ENCODE results near the gene DARS1.
"Not testable (repeated sequence)": the region's sequence is repeated elsewhere in the genome, so short reads cannot be mapped to it uniquely, and the experiment has no call there.

DARS1 gene

GRCh38 chr2:135960656-135961551 lies 24.5 kb downstream of the DARS1 start:
- peak overlapping the region; percentile 39 for H3K4me3 ChIP-seq (ENCODE audit: low read depth, low read length)
- H3K27me3 ChIP-seq (ENCODE audit: control insufficient read depth, insufficient read depth, low read length): no peaks in the 10 kb centered on the region
- H3K9me3 ChIP-seq (ENCODE audit: control insufficient read depth, insufficient read depth, low read length): no peaks in the 10 kb centered on the region
- peak overlapping the region; percentile 93 for H3K27ac ChIP-seq (ENCODE audit: low read depth, low read length)
- peaks cover 35% of the 10 kb centered on the region for H3K4me1 ChIP-seq (ENCODE audit: control insufficient read depth, insufficient read depth, low read length)
- 0 out of 2 replicates have a peak, but pooled peaks cover 5% of the 10 kb centered on the region for H3K36me3 ChIP-seq (ENCODE audit: control insufficient read depth, insufficient read depth, low read length)
- H3K9ac ChIP-seq (ENCODE audit: low read depth, low read length): peak overlapping the region; percentile 33; the same call in 1 of the 2 replicates

GRCh38 chr2:135960150-135960549 lies 25.3 kb downstream of the DARS1 start:
- no peaks in the 10 kb centered on the region for H3K9me3 ChIP-seq (ENCODE audit: control insufficient read depth, insufficient read depth, low read length)
- H3K4me3 ChIP-seq (ENCODE audit: low read depth, low read length): no peak overlapping the region
- H3K27ac ChIP-seq (ENCODE audit: low read depth, low read length): peak overlapping the region; percentile 93
- no peaks in the 10 kb centered on the region for H3K27me3 ChIP-seq (ENCODE audit: control insufficient read depth, insufficient read depth, low read length)
- peaks cover 35% of the 10 kb centered on the region for H3K4me1 ChIP-seq (ENCODE audit: control insufficient read depth, insufficient read depth, low read length)
- 0 out of 2 replicates have a peak, but pooled peaks cover 5% of the 10 kb centered on the region for H3K36me3 ChIP-seq (ENCODE audit: control insufficient read depth, insufficient read depth, low read length)
- no peak overlapping the region for H3K9ac ChIP-seq (ENCODE audit: low read depth, low read length)

DNA sequence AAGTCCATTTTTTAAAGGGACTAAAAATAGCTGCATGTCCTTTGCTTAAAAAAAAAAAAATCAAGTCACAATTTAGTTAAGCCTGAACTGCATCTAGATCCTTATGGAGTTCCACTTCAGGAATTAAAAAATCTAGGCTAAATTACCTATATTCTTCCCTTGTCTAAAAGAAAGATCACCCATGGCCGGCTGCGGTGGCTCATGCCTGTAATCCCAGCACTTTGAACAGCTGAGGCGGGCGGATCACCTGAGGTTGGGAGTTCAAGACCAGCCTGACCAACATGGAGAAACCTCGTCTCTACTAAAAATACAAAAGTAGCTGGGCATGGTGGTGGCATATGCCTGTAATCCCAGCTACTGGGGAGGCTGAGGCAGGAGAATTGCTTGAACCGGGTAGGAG lies 26.5 kb downstream of the DARS1 start:
- not testable (repeated sequence) for H3K36me3 ChIP-seq (ENCODE audit: control insufficient read depth, insufficient read depth, low read length)

GRCh38 chr2:135954020-135954601 lies 31.3 kb downstream of the DARS1 start:
- Histone ChIP-seq H3K9me3 (ENCODE audit: control insufficient read depth, insufficient read depth, low read length) (no peaks in the 10 kb centered on the region), H3K27ac (ENCODE audit: low read depth, low read length) (no peak overlapping the region), H3K4me3 (ENCODE audit: low read depth, low read length) (no peak overlapping the region), H3K36me3 (ENCODE audit: control insufficient read depth, insufficient read depth, low read length) (0 out of 2 replicates have a peak, but pooled peaks cover 10% of the 10 kb centered on the region), H3K27me3 (ENCODE audit: control insufficient read depth, insufficient read depth, low read length) (no peaks in the 10 kb centered on the region), H3K9ac (ENCODE audit: low read depth, low read length) (no peak overlapping the region), H3K4me1 (ENCODE audit: control insufficient read depth, insufficient read depth, low read length) (0 out of 2 replicates have a peak, but pooled peaks cover 4% of the 10 kb centered on the region)

More for the DNA sequence above, 26.5 kb downstream of the DARS1 start:
- not testable (repeated sequence) for H3K4me3 ChIP-seq (ENCODE audit: low read depth, low read length); H3K9me3 ChIP-seq (ENCODE audit: control insufficient read depth, insufficient read depth, low read length); H3K9ac ChIP-seq (ENCODE audit: low read depth, low read length); H3K27me3 ChIP-seq (ENCODE audit: control insufficient read depth, insufficient read depth, low read length); H3K27ac ChIP-seq (ENCODE audit: low read depth, low read length)
- H3K4me1 ChIP-seq (ENCODE audit: control insufficient read depth, insufficient read depth, low read length): peaks cover 35% of the 10 kb centered on the region

DNA sequence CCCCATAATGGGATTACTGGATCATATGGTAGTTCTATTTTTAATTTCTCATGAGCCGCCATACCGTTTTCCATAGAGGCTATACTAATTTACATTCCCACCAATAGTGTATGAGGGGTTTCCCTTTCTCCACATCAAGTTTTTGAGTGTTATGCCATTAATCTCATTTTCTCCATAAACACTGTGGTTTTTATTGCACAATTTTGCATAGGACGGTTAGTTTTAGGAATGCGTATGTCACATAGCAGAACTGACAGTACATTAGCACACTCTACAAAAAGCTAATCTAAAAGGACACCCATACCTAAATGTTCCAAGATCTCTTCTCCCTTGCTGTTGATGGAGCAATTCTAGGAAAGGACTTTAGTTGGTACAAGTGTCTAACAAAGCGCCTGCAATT lies 32.5 kb downstream of the DARS1 start:
- Histone ChIP-seq H3K27me3 (ENCODE audit: control insufficient read depth, insufficient read depth, low read length) (no peaks in the 10 kb centered on the region), H3K27ac (ENCODE audit: low read depth, low read length) (no peak overlapping the region), H3K9me3 (ENCODE audit: control insufficient read depth, insufficient read depth, low read length) (no peaks in the 10 kb centered on the region), H3K4me3 (ENCODE audit: low read depth, low read length) (no peak overlapping the region), H3K9ac (ENCODE audit: low read depth, low read length) (no peak overlapping the region), H3K4me1 (ENCODE audit: control insufficient read depth, insufficient read depth, low read length) (0 out of 2 replicates have a peak, but pooled peaks cover 4% of the 10 kb centered on the region), H3K36me3 (ENCODE audit: control insufficient read depth, insufficient read depth, low read length) (0 out of 2 replicates have a peak, but pooled peaks cover 10% of the 10 kb centered on the region)

DNA sequence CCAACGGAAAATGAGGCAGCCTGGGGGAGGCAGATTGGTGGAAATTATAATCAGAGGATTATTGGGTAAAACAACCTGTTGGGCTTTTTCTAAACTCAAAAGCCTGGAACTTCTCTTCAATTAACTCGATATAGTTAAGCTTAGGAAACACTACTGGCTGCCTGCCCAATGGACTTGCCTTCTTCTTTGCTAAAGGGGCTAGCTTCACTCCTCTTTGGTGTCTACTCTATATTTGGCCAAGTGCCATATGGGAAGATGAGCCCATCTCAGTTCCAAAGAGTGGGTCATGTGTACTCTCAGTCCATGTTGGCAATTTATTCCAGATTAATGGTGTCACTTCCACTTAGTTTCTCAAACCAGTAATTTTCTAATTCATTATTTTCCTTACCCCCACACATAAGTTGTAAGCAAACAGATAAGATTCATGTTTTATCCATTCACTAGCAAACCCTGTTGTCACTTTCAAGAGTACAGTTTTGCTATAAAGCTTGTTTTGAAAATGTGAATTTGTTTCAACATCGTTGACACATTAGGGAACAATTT lies 34.3 kb downstream of the DARS1 start:
- no peaks in the 10 kb centered on the region for H3K9me3 ChIP-seq (ENCODE audit: control insufficient read depth, insufficient read depth, low read length)

GRCh38 chr2:135949451-135950234 lies 35.8 kb downstream of the DARS1 start:
- Histone ChIP-seq H3K4me3 (ENCODE audit: low read depth, low read length) (no peak overlapping the region), H3K4me1 (ENCODE audit: control insufficient read depth, insufficient read depth, low read length) (0 out of 2 replicates have a peak, but pooled peaks cover 4% of the 10 kb centered on the region), H3K27me3 (ENCODE audit: control insufficient read depth, insufficient read depth, low read length) (no peaks in the 10 kb centered on the region), H3K9ac (ENCODE audit: low read depth, low read length) (no peak overlapping the region), H3K36me3 (ENCODE audit: control insufficient read depth, insufficient read depth, low read length) (0 out of 2 replicates have a peak, but pooled peaks cover 10% of the 10 kb centered on the region), H3K9me3 (ENCODE audit: control insufficient read depth, insufficient read depth, low read length) (no peaks in the 10 kb centered on the region), H3K27ac (ENCODE audit: low read depth, low read length) (no peak overlapping the region)

More for the DNA sequence above, 34.3 kb downstream of the DARS1 start:
- Histone ChIP-seq H3K4me1 (ENCODE audit: control insufficient read depth, insufficient read depth, low read length) (0 out of 2 replicates have a peak, but pooled peaks cover 4% of the 10 kb centered on the region), H3K4me3 (ENCODE audit: low read depth, low read length) (no peak overlapping the region), H3K9ac (ENCODE audit: low read depth, low read length) (no peak overlapping the region), H3K27ac (ENCODE audit: low read depth, low read length) (no peak overlapping the region), H3K36me3 (ENCODE audit: control insufficient read depth, insufficient read depth, low read length) (0 out of 2 replicates have a peak, but pooled peaks cover 10% of the 10 kb centered on the region), H3K27me3 (ENCODE audit: control insufficient read depth, insufficient read depth, low read length) (no peaks in the 10 kb centered on the region)

DNA sequence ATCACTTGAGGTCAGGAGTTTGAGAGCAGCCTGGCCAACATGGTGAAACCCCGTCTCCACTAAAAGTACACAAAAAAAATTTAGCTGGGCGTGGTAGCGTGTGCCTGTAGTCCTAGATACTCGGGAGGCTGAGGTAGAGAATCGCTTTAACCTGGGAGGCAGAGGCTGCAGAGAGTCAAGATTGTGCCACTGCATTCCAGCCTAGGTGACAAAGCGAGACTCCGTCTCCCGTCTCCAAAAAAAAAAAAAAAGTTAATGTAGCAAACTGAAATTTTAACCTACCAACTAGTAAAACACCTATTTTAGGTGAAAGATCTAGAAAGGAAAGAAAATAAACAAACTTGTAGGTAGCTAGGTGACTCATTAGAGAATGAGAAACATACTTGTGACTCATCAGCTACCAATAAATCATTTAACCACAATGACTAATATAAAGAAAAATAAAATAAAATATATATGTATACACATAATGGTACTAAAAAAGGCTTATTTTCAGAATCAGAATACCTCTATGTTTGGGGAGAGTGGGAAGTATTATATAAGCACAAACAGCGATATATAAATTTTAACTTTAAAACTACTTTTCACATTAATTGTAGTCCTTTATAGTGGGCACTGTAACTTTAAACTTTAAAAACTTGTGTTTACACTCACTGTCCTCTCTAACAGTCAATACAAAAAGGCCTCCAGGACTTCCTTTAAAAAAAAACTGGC lies 36.6 kb downstream of the DARS1 start:
- Histone ChIP-seq H3K4me3 (ENCODE audit: low read depth, low read length) (no peak overlapping the region), H3K27ac (ENCODE audit: low read depth, low read length) (no peak overlapping the region), H3K36me3 (ENCODE audit: control insufficient read depth, insufficient read depth, low read length) (peaks cover 16% of the 10 kb centered on the region; the same call in 1 of the 2 replicates), H3K9ac (ENCODE audit: low read depth, low read length) (no peak overlapping the region), H3K27me3 (ENCODE audit: control insufficient read depth, insufficient read depth, low read length) (no peaks in the 10 kb centered on the region), H3K4me1 (ENCODE audit: control insufficient read depth, insufficient read depth, low read length) (0 out of 2 replicates have a peak, but pooled peaks cover 4% of the 10 kb centered on the region), H3K9me3 (ENCODE audit: control insufficient read depth, insufficient read depth, low read length) (no peaks in the 10 kb centered on the region)

- H3K9me3 ChIP-seq (ENCODE audit: control insufficient read depth, insufficient read depth, low read length): no peaks in the 10 kb centered on the region
- H3K9ac ChIP-seq (ENCODE audit: low read depth, low read length): no peak overlapping the region
- H3K27ac ChIP-seq (ENCODE audit: low read depth, low read length): no peak overlapping the region
- 0 out of 2 replicates have a peak, but pooled peaks cover 4% of the 10 kb centered on the region for H3K4me1 ChIP-seq (ENCODE audit: control insufficient read depth, insufficient read depth, low read length)
- no peaks in the 10 kb centered on the region for H3K27me3 ChIP-seq (ENCODE audit: control insufficient read depth, insufficient read depth, low read length)
- H3K36me3 ChIP-seq (ENCODE audit: control insufficient read depth, insufficient read depth, low read length): peaks cover 21% of the 10 kb centered on the region
- H3K4me3 ChIP-seq (ENCODE audit: low read depth, low read length): no peak overlapping the region
These were observed 37.3 kb downstream of the DARS1 start for GRCh38 chr2:135948141-135948540.

GRCh38 chr2:135947483-135947882 lies 37.9 kb downstream of the DARS1 start:
- Histone ChIP-seq H3K9ac (ENCODE audit: low read depth, low read length) (no peak overlapping the region), H3K27ac (ENCODE audit: low read depth, low read length) (no peak overlapping the region), H3K36me3 (ENCODE audit: control insufficient read depth, insufficient read depth, low read length) (peaks cover 24% of the 10 kb centered on the region), H3K27me3 (ENCODE audit: control insufficient read depth, insufficient read depth, low read length) (no peaks in the 10 kb centered on the region), H3K9me3 (ENCODE audit: control insufficient read depth, insufficient read depth, low read length) (peaks cover 5% of the 10 kb centered on the region), H3K4me3 (ENCODE audit: low read depth, low read length) (no peak overlapping the region), H3K4me1 (ENCODE audit: control insufficient read depth, insufficient read depth, low read length) (0 out of 2 replicates have a peak, but pooled peaks cover 4% of the 10 kb centered on the region)
